Esophagus muscularis mucosa (tissue), 4 donors: ENCODE results near the gene DPM1. TPM values are rescaled to one million over a fixed set of nuclear protein-coding genes. Genes with fewer than 3 reads are reported as not detected.

Experiments used
- DNase-seq: peaks from one replicate; pipeline ENCODE4 v3.0.0-alpha.2; 2017; ENCODE audit errors: extremely low spot score
- H3K27ac ChIP-seq, 4 donors: fragments of 200-600 bp; sonication (generic); replicated peaks in 1 of 4; 1 replicate in 3 of 4; 2 replicates in 1 of 4; pipeline ENCODE4 v1.5.1; 2016 to 2019; ENCODE audit warnings: mild to moderate bottlenecking in 1 of 4
- H3K27me3 ChIP-seq, 4 donors: fragments of 200-600 bp; sonication (generic); one replicate each; pipeline versions ENCODE4 v1.5.1 to v1.6.0; 2016 to 2019
- H3K36me3 ChIP-seq, 4 donors: fragments of 200-600 bp; sonication (generic); one replicate each; pipeline ENCODE4 v1.5.1; 2016 to 2019
- H3K4me1 ChIP-seq, 4 donors: fragments of 200-600 bp; sonication (generic); one replicate each; pipeline ENCODE4 v1.5.1; 2016 to 2019
- H3K4me3 ChIP-seq, 4 donors: fragments of 200-600 bp; sonication (generic); 1 replicate in 2 of 4; 2 replicates in 2 of 4; pipeline ENCODE4 v1.5.1; 2016 to 2019; ENCODE audit warnings: mild to moderate bottlenecking in 4 of 4, moderate library complexity in 1 of 4
- H3K9me3 ChIP-seq, 4 donors: fragments of 200-600 bp; sonication (generic); 1 replicate in 3 of 4; 2 replicates in 1 of 4; pipeline ENCODE4 v1.5.1; 2016 to 2019
- CTCF ChIP-seq, 3 experiments: fragments of 200-600 bp in 2 of 3; fragments of 450-650 bp in 1 of 3; sonication (generic) in 2 of 3; IDR thresholded peaks; one replicate each; pipeline ENCODE4 v1.5.1; 2017 to 2019; ENCODE audit warnings: antibody characterized with exemption in 3 of 3, mild to moderate bottlenecking in 2 of 3, moderate library complexity in 1 of 3
- EP300 ChIP-seq: sonication (generic); formaldehyde crosslinking; IDR thresholded peaks from one replicate; pipeline ENCODE4 v1.6.1; 2017; ENCODE audit warnings: antibody characterized with exemption
- POLR2A ChIP-seq: fragments of 450-650 bp; IDR thresholded peaks from one replicate; pipeline ENCODE4 v1.6.1; 2017; ENCODE audit warnings: antibody characterized with exemption, moderate library complexity, mild to moderate bottlenecking, low read depth
- POLR2AphosphoS5 ChIP-seq, 2 donors: sonication (generic); formaldehyde crosslinking; IDR thresholded peaks; one replicate each; pipeline ENCODE4 v1.6.1; 2017; ENCODE audit warnings: antibody characterized with exemption in 2 of 2
- WGBS: methylation state at CpG from one replicate; pipeline ENCODE4 v1.1.5; 2018; 5-methylcytosine and 5-hydroxymethylcytosine counted together
- intact Hi-C: fragments of 100-400 bp; cut with DNase I; formaldehyde crosslinking; loops from one replicate; pipeline ENCODE4 v1.15.1; 2023
- total RNA-seq, 4 donors: library from RNA; depleted of rRNA; stranded (reverse); fragments of >200 nt; gene quantifications; one replicate each; pipeline versions ENCODE4 v1.1.0 to v1.2.1, GENCODE V29; 2016

The DPM1 gene
- total RNA-seq, 4 donors from 2014 or later, result 33.6 to 56.3 (median 41.7) TPM

DNA sequence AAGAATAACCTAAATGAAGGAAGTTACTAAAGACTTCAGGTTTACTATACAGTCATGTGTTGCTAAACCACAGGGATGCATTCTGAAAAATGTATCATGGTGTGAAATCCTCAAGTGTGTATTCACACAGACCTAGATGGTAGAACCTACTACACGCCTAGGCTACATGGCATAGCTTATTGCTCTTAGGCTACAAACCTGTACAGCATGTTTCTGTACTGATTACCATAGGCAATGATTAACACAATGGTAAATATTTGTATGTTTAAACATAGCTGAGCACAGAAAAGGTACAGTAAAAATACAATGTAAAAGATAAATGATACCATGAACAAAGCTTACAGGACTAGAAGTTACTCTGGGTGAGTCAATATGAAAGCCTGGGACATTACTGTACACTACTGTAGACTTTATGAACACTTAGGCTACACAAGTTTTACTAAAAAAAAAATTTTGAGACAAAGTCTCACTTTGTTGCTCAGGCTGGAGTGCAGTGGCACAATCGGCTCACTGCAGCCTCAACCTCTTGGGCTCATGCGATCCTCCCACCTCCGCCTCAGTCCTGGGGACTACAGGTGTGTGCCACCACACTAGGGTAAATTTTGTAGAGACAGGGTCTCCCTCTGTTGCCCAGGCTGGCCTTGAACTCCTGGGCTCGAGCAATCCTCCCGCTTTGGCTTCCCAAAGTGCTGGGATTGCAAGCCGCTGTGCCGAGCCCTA, 63.1 kb downstream of the DPM1 start:
- H3K27me3 ChIP-seq, result no peaks in the 10 kb centered on the region
- no peak for DNase-seq
- no peak overlapping the region for H3K4me3 ChIP-seq
- no peak for TF ChIP-seq CTCF (IDR thresholded peaks at IDR 0.05)
- no peak for TF ChIP-seq POLR2AphosphoS5 (IDR thresholded peaks at IDR 0.05)
- no peak for TF ChIP-seq EP300
- TF ChIP-seq POLR2A, result no peak
- intact Hi-C loops, result no loop called here
- WGBS, result 92% methylated on average over 8 of the region's 8 CpGs
- no peaks in the 10 kb centered on the region for H3K4me1 ChIP-seq
- no peak overlapping the region for H3K27ac ChIP-seq
- no peaks in the 10 kb centered on the region for H3K9me3 ChIP-seq
- H3K36me3 ChIP-seq, result peaks cover 35 to 90% (median 73%) of the 10 kb centered on the region in 4 donors

DNA sequence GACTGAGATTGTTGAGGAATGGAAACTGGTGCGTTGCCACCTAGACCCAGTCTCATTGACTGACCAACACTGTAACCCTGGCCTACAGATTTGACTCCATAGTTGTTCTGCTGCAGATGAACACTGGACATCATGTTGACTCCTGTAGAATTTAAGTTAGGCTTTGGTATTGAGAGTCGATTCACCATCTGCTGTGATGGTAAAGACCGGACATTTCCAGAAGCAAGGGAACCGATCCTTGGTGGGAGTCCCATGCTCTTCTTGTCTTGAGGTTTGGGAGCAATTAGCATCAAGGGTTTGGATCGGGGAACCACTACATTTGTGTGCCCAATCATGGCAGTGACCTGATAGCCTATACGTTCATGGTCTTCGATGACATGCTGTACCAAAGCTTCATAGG, 64.7 kb downstream of the DPM1 start:
- Histone ChIP-seq H3K27ac (no peak overlapping the region), H3K9me3 (no peaks in the 10 kb centered on the region), H3K27me3 (no peaks in the 10 kb centered on the region), H3K36me3 (peaks cover 41 to 90% (median 70%) of the 10 kb centered on the region in 4 donors), H3K4me1 (no peaks in the 10 kb centered on the region), H3K4me3 (no peak overlapping the region)
- DNase-seq, result no peak
- WGBS, result 100% methylated on average over 6 of the region's 7 CpGs
- intact Hi-C loops, result no loop called here
- TF ChIP-seq EP300 (no peak), POLR2A (no peak), POLR2AphosphoS5 (IDR thresholded peaks at IDR 0.05) (no peak), CTCF (IDR thresholded peaks at IDR 0.05) (no peak)

DNA sequence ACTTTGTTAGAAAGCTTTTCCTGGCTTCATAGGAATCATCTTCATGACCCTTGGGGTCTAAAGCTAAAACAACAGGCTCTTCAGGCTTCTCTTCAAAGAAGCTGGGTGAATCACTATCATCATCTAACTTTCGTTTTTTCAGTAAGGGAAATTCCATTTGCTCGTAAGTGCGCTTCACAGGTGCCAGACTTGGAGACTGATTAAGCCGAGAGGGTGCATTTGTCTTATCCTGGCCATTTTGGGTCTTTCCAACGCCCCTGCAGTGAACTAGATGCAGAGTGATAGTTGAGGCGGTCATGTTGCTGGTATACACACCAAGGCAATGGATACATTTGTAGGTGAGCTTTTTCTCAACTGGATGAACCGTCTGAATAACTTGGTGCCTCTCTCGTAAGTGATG, 65.9 kb downstream of the DPM1 start:
- H3K9me3 ChIP-seq, result no peaks in the 10 kb centered on the region
- no peak for DNase-seq
- H3K27ac ChIP-seq, result no peak overlapping the region
- no peaks in the 10 kb centered on the region for H3K4me1 ChIP-seq
- H3K27me3 ChIP-seq, result no peaks in the 10 kb centered on the region
- intact Hi-C loops, result no loop called here
- H3K4me3 ChIP-seq, result no peak overlapping the region
- 91% methylated on average over 8 of the region's 8 CpGs for WGBS
- TF ChIP-seq EP300 (no peak), POLR2A (no peak), CTCF (IDR thresholded peaks at IDR 0.05) (no peak), POLR2AphosphoS5 (IDR thresholded peaks at IDR 0.05) (no peak)
- peaks cover 41 to 82% (median 66%) of the 10 kb centered on the region in 4 donors for H3K36me3 ChIP-seq

GRCh38 chr20:50891138-50891537, 67.2 kb downstream of the DPM1 start:
- TF ChIP-seq CTCF (IDR thresholded peaks at IDR 0.05), result no peak

DNA sequence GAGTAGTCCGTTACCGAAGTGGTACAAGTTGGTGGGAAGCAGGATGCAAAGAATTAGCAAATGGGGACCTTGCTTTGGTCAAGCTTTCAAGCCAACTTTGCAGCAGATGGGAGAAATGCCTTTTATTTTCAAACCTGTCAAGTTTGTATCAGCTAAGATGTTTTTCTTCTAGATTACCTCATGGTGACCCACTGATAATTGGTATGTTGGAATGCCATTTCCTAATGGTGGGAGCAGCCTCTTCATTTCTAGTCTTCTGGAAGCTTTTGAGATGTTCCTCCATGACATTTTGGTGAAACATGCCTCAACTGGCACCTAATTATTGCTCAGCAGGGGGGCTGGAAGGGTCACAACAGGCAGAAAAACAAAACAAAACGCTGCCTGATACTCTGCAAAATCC, 70.8 kb downstream of the DPM1 start:
- no peak for DNase-seq
- 82% methylated on average over 3 of the region's 3 CpGs for WGBS
- H3K9me3 ChIP-seq, result no peaks in the 10 kb centered on the region
- no peak overlapping the region for H3K4me3 ChIP-seq
- intact Hi-C loops, result no loop called here
- TF ChIP-seq CTCF (IDR thresholded peaks at IDR 0.05) (no peak), EP300 (no peak), POLR2AphosphoS5 (IDR thresholded peaks at IDR 0.05) (no peak), POLR2A (no peak)
- no peak overlapping the region for H3K27ac ChIP-seq
- no peaks in the 10 kb centered on the region for H3K4me1 ChIP-seq
- H3K27me3 ChIP-seq, result no peaks in the 10 kb centered on the region
- H3K36me3 ChIP-seq, result peaks cover 18 to 51% (median 32%) of the 10 kb centered on the region in 4 donors

More at GRCh38 chr20:50891138-50891537, 67.2 kb downstream of the DPM1 start:
- Histone ChIP-seq H3K9me3 (no peaks in the 10 kb centered on the region), H3K36me3 (peaks cover 37 to 73% (median 58%) of the 10 kb centered on the region in 4 donors), H3K27ac (no peak overlapping the region), H3K4me1 (no peaks in the 10 kb centered on the region), H3K27me3 (no peaks in the 10 kb centered on the region), H3K4me3 (no peak overlapping the region)
- no peak for DNase-seq
- intact Hi-C loops, result no loop called here
- WGBS, result 82% methylated on average over 4 of the region's 5 CpGs
